Coronary artery (tissue), 2 donors: ENCODE data around the gene MFSD2A.
"Not testable (repeated sequence)": the region's sequence is repeated elsewhere in the genome, so short reads cannot be mapped to it uniquely, and the experiment has no call there.

Experiments used
- DNase-seq: peaks from one replicate; pipeline ENCODE4 v3.0.0-alpha.2; 2017; ENCODE audit warnings: low spot score
- H3K27ac ChIP-seq, 2 donors: fragments of 200-600 bp; sonication (generic); one replicate each; pipeline ENCODE4 v1.5.1; 2016 to 2019
- H3K4me3 ChIP-seq: fragments of 200-600 bp; sonication (generic); 2 replicates; pipeline ENCODE4 v1.5.1; 2016; ENCODE audit warnings: mild to moderate bottlenecking, moderate library complexity
- CTCF ChIP-seq: fragments of 200-600 bp; sonication (generic); IDR thresholded peaks from one replicate; pipeline ENCODE4 v1.5.1; 2019; ENCODE audit warnings: antibody characterized with exemption

Gene MFSD2A

GRCh38 chr1:39959651-39960333 is 4.8 kb downstream of the MFSD2A start:
- DNase-seq: no peak
- H3K27ac ChIP-seq: no peak overlapping the region
- no peak overlapping the region for H3K4me3 ChIP-seq
- TF ChIP-seq CTCF: no peak

GRCh38 chr1:39960431-39960958 is 5.5 kb downstream of the MFSD2A start:
- no peak for TF ChIP-seq CTCF
- Histone ChIP-seq H3K27ac (no peak overlapping the region), H3K4me3 (no peak overlapping the region)
- DNase-seq: no peak

- no peak for TF ChIP-seq CTCF
- H3K4me3 ChIP-seq: no peak overlapping the region
- DNase-seq: no peak
- H3K27ac ChIP-seq: no peak overlapping the region
Observed at GRCh38 chr1:39962450-39962825, 7.5 kb downstream of the MFSD2A start.

- not testable (repeated sequence) for H3K4me3 ChIP-seq, DNase-seq, H3K27ac ChIP-seq
Observed at GRCh38 chr1:39962964-39963363, 8.0 kb downstream of the MFSD2A start.

GRCh38 chr1:39964552-39964951 is 9.6 kb downstream of the MFSD2A start:
- no peak overlapping the region for H3K4me3 ChIP-seq
- TF ChIP-seq CTCF: no peak
- DNase-seq: no peak
- no peak overlapping the region for H3K27ac ChIP-seq

GRCh38 chr1:39965044-39965443 is 10.1 kb downstream of the MFSD2A start:
- Histone ChIP-seq H3K4me3 (no peak overlapping the region), H3K27ac (no peak overlapping the region)
- no peak for TF ChIP-seq CTCF
- DNase-seq: no peak

- Histone ChIP-seq H3K4me3 (no peak overlapping the region), H3K27ac (no peak overlapping the region)
- no peak for TF ChIP-seq CTCF
- no peak for DNase-seq
Observed at GRCh38 chr1:39969048-39969447, 14.1 kb downstream of the MFSD2A start.
